ENCODE measurements around the gene STK25.

- no peak for TF ChIP-seq RAD51 (IDR thresholded peaks at IDR 0.05)
- no peak for TF ChIP-seq CEBPB (IDR thresholded peaks at IDR 0.05; ENCODE audit: borderline replicate concordance in 1 of 2, low read depth in 2 of 2, low read length in 2 of 2)
- TF ChIP-seq CTCF (IDR thresholded peaks at IDR 0.05 in 2 of 3, conservative IDR thresholded peaks at IDR 0.05 in 1 of 3; ENCODE audit: control insufficient read depth in 2 of 3, extremely low read depth in 1 of 3, insufficient read depth in 1 of 3, low read depth in 3 of 3, low read length in 3 of 3): no peak
- TF ChIP-seq MTA3 (IDR thresholded peaks at IDR 0.05; ENCODE audit: borderline replicate concordance, low read length): no peak
- no peak for TF ChIP-seq IKZF2 (IDR thresholded peaks at IDR 0.05)
- no peak for TF ChIP-seq KDM1A (IDR thresholded peaks at IDR 0.05; ENCODE audit: borderline replicate concordance)
Measured at GRCh38 chr2:241463276-241464135, 44.9 kb downstream of the STK25 start.
